GM12891 (cell line): Measurements from ENCODE around the gene MYL9.

Source experiments
- DNase-seq: peaks from one replicate; pipeline ENCODE4 v3.0.0; 2011; ENCODE audit warnings: low spot score; ENCODE audit not compliant: insufficient read length
- FAIRE-seq: peaks from 2 replicates; lab custom pipeline; 2011; peaks lifted over from hg19 to GRCh38; lab: Jason Lieb, UNC
- PAX5 ChIP-seq: IDR thresholded peaks from 2 replicates; pipeline ENCODE4 v1.6.1; 2011; ENCODE audit warnings: low read length, moderate library complexity, mild to moderate bottlenecking; ENCODE audit not compliant: insufficient read depth, severe bottlenecking
- POLR2A ChIP-seq: IDR thresholded peaks from 2 replicates; pipeline ENCODE4 v1.6.1; 2011; ENCODE audit warnings: low read depth, low read length, control low read depth
- POLR2AphosphoS5 ChIP-seq: IDR thresholded peaks from 2 replicates; pipeline ENCODE4 v1.6.1; 2011; ENCODE audit warnings: low read depth, low read length, control low read depth
- POU2F2 ChIP-seq: IDR thresholded peaks from 2 replicates; pipeline ENCODE4 v1.6.1; 2011; ENCODE audit warnings: low read depth, mild to moderate bottlenecking, control low read depth, low read length, moderate library complexity
- SPI1 ChIP-seq: IDR thresholded peaks from 2 replicates; pipeline ENCODE4 v1.6.1; 2011; ENCODE audit warnings: low read depth, low read length, control low read depth
- TAF1 ChIP-seq: IDR thresholded peaks from 2 replicates; pipeline ENCODE4 v1.6.1; 2011; ENCODE audit warnings: low read depth, low read length, control low read depth

The MYL9 gene

DNA sequence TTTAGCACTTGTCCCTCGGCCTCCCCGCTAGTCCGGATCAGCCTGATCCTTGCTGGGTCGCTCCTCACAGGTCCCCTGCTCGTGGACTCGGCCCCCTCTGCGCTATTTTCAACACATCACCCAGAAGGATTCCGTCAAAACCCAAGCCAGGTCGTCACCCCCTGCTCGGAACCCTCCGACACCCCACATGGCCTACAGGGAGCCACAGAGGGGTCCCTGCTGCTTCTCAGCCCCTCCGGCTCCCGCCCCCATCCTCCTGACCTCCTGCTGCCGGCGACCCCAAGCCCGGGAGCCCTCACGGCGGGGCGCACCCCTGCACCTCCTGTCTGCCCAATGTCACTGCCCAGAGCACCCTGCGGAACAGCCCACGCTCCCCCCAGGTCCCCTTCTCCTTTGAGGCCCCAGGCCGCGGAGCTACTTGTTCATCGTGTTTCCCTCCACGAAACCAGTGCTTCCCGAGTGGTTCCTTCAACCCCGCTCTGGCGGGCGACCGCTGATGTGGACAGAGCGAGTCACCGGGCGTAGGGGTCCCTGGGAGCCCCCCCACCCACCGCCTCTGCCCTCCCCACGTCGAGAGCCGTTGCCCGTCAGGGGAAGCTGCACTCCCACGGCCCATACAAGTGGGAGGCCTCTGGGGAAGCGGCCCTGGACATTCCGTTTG is 638 bp upstream of the MYL9 start:
- DNase-seq (no peak), FAIRE-seq (no peak)
- TF ChIP-seq POU2F2 (no peak), POLR2A (no peak), SPI1 (no peak), TAF1 (no peak), POLR2AphosphoS5 (no peak), PAX5 (no peak)

GRCh38 chr20:36541768-36542488 is 609 bp downstream of the MYL9 start:
- no peak for DNase-seq
- no peak for FAIRE-seq
- TF ChIP-seq SPI1, result no peak
- TF ChIP-seq PAX5, result no peak

- no peak for DNase-seq
- FAIRE-seq, result no peak
- TF ChIP-seq POLR2AphosphoS5 (no peak), PAX5 (no peak), SPI1 (no peak), POU2F2 (no peak), POLR2A (no peak), TAF1 (no peak)
Observed at GRCh38 chr20:36542516-36543183, 1.3 kb downstream of the MYL9 start.

DNA sequence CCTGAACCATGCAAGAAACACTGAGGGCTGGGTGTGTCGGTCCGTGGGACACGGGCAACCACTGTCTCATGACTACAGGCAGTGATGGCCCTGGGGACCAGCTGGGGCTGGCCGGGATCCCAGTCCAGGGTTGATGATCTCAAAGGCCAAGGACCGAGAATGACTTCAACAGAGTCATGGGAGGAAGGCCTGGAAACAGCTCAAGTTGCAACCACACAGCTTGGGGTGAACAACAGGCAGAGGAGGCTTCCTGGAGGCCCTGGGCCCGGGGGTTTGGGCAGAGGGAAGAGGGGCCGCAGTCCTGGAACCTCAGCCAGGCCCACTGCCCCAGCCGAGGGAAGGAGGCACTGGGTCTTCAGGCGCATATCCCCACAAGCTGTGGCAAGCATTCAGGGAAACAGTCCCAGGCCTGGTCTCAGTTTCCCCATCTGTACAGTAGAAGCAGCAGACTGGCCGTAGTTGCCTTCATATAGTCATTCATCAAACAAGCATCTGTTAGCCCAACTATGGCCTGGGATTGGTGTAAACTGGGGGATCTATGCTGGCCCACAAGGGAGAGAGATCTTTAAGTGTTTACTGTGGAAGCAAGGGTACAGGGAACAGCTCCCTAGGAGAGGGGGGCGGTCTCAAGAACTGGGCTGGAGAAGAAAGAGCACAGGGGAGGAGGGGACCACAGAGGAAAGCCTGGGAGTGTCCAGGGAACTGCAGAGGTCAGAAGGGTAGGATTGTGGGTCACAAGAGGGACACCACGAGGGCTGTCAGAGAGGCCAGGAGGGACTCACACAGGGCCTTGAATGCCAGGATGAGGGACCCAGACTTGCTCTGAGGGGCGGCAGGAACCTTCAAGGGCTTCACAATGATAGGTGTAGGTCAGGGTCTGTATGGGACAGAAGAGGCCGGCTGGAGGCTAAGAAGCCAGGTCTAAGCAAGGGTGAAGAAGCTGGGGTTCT is 2.1 kb downstream of the MYL9 start:
- FAIRE-seq, result no peak
- no peak for DNase-seq

DNA sequence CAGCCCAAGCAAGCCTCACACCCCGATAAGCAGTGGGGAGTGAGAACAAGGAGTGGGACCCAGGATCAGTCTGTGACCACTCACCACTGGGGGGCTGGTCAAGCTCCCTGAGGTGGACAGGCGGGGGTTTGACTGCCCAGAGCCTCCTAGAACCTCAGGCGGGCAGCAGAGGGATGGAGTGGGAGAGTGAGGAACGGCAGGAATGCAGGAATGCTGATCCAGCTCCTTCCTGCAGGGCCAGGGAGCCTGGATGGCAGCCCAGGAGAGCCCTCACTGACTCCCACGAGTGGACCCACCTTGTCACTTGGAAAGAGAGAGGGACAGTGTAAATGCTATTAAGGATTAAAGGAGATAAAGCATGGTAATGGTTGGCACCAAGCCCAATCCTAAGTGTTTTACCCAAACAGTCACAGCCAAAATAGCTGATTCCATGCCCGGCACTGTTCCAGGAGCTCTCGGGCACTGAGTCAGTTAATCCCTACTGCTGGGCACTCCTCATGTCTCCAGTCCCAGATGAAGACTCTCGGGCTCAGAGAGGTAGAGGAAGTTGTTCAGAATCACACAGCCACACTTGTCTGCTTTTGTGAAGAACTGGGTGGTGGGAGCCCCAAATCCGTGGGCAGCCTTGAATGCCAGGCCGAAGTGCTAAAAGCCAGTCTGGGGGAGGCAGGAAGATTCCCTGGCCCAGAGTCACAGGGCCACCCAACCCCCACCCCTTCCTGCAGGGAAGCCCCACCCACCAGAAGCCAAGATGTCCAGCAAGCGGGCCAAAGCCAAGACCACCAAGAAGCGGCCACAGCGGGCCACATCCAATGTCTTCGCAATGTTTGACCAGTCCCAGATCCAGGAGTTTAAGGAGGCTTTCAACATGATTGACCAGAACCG is 3.1 kb downstream of the MYL9 start:
- FAIRE-seq (no peak), DNase-seq (no peak)
- no peak for TF ChIP-seq TAF1
- no peak for TF ChIP-seq POLR2A
- TF ChIP-seq PAX5, result no peak
- no peak for TF ChIP-seq SPI1
- TF ChIP-seq POU2F2, result no peak
- TF ChIP-seq POLR2AphosphoS5, result no peak

More for the DNA sequence above, 2.1 kb downstream of the MYL9 start:
- no peak for TF ChIP-seq TAF1
- no peak for TF ChIP-seq PAX5
- TF ChIP-seq SPI1, result no peak
- TF ChIP-seq POLR2AphosphoS5, result no peak
- no peak for TF ChIP-seq POLR2A
- no peak for TF ChIP-seq POU2F2

DNA sequence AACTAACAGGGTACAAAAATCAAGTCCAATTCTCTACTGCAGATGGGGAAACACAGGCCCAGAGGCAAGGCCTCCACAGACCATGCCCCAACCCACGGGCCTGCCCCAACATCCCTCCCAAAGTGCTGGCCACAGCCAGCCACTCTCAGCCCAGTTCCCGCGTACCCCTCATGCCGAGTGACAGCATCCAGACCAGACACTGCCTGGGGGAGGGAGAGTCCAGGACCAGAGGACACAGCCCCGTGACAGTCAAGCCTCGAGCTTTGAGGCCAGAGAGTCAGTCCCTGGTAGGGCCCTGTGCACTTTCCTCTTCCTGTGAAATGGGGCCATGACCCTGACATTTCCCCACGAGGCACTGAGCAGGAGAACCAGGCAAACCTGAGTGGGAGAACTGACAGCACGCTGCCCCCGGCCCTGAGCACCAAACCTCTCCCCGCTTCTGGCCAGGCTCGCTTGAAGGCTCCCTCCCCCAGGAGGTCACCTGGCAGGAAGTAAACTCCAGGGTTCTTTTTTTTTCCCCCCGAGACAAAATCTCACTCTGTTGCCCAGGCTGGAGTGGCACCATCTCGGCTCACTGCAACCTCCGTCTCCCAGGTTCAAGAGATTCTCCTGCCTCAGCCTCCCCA is 4.9 kb downstream of the MYL9 start:
- FAIRE-seq, result no peak

GRCh38 chr20:36547186-36548005 is 6.1 kb downstream of the MYL9 start:
- DNase-seq, result no peak
- no peak for FAIRE-seq
- TF ChIP-seq TAF1 (no peak), SPI1 (no peak), POLR2A (no peak), POLR2AphosphoS5 (no peak), PAX5 (no peak)

More for the DNA sequence above, 4.9 kb downstream of the MYL9 start:
- DNase-seq, result no peak
- TF ChIP-seq PAX5 (no peak), TAF1 (no peak), SPI1 (no peak), POLR2A (no peak), POLR2AphosphoS5 (no peak), POU2F2 (no peak)

GRCh38 chr20:36548006-36548315 is 6.6 kb downstream of the MYL9 start:
- TF ChIP-seq TAF1 (no peak), POLR2AphosphoS5 (no peak), PAX5 (no peak), SPI1 (no peak), POU2F2 (no peak), POLR2A (no peak)
- no peak for DNase-seq
- FAIRE-seq, result no peak
